ENCODE data around the gene FGF16. TPM values are rescaled to one million over a fixed set of nuclear protein-coding genes. Genes with fewer than 3 reads are reported as not detected.

Gene FGF16
- total RNA-seq, 2 donors from 2014 or later = not detected

- Histone ChIP-seq H3K36me3 (replicated peaks in 1 of 2; ENCODE audit: insufficient read depth in 1 of 2, low read depth in 2 of 2) (no peaks in the 10 kb centered on the region), H3K9me3 (no peaks in the 10 kb centered on the region), H3K4me3 (no peak overlapping the region), H3K27ac (no peak overlapping the region), H3K4me1 (no peaks in the 10 kb centered on the region), H3K27me3 (no peaks in the 10 kb centered on the region)
- no peak for ATAC-seq
- DNase-seq = no peak
- 90 to 91% methylated on average over 1 of the region's 1 CpG for WGBS, 2 donors
- no peak for TF ChIP-seq POLR2A (IDR thresholded peaks at IDR 0.05)
- intact Hi-C loops (cut with DNase I) = no loop called here
Measured at GRCh38 chrX:77444075-77444474, 3.1 kb upstream of the FGF16 start.

DNA sequence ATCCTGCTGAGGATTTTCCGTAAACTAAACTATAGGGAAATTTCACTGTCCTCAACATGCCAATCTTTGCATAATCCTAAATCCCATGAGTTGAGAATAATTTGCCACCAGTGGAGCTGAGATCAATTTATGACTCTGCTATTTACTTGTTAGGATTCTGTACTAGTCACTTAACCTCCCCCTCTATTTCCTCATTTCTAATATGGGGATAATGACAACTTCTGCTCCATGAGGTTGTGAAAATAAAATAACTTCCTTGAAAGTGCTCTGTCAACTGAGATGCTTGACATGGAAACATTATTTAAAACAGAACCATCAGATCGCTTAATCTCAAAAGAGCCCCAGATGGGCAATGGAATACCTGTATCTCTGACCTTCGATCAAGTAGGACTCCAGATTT is 2.6 kb upstream of the FGF16 start:
- Histone ChIP-seq H3K27me3 (no peaks in the 10 kb centered on the region), H3K27ac (no peak overlapping the region), H3K4me1 (no peaks in the 10 kb centered on the region), H3K36me3 (replicated peaks in 1 of 2; ENCODE audit: insufficient read depth in 1 of 2, low read depth in 2 of 2) (no peaks in the 10 kb centered on the region), H3K4me3 (no peak overlapping the region), H3K9me3 (no peaks in the 10 kb centered on the region)
- intact Hi-C loops (cut with DNase I) = no loop called here
- no peak for ATAC-seq
- 61 to 90% methylated on average over 3 of the region's 3 CpGs for WGBS, 2 donors
- no peak for TF ChIP-seq POLR2A (IDR thresholded peaks at IDR 0.05)
- TF ChIP-seq, protein P1, sequence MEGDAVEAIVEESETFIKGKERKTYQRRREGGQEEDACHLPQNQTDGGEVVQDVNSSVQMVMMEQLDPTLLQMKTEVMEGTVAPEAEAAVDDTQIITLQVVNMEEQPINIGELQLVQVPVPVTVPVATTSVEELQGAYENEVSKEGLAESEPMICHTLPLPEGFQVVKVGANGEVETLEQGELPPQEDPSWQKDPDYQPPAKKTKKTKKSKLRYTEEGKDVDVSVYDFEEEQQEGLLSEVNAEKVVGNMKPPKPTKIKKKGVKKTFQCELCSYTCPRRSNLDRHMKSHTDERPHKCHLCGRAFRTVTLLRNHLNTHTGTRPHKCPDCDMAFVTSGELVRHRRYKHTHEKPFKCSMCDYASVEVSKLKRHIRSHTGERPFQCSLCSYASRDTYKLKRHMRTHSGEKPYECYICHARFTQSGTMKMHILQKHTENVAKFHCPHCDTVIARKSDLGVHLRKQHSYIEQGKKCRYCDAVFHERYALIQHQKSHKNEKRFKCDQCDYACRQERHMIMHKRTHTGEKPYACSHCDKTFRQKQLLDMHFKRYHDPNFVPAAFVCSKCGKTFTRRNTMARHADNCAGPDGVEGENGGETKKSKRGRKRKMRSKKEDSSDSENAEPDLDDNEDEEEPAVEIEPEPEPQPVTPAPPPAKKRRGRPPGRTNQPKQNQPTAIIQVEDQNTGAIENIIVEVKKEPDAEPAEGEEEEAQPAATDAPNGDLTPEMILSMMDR (IDR thresholded peaks at IDR 0.05) = no peak
- DNase-seq = no peak

DNA sequence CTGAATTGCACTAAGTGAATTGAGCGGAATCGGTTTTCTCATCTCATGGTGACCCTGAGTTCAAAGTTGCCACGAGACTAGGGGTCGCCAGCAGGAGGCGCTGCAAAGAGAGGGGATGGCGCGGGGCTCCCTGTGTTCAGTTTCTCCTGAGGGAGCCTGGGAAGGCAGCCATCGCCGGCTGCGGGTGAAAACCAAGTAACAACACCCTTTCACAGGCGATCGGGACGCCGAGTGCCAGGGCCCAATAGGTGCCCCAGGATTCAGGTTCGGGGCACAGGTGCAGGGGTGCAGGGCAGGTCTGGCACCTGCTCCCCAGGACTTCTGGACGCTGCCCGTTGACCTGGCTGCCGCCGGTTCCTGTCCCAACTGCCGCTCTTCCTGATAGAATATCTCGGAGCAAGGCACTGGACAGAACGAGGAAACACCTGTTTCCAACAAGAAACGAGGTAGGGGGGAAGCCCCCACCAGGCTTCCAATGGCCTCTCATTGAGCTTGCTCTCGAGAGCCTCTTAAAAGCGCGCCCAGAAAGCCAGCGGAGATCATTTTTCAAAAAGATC is 1.1 kb upstream of the FGF16 start:
- Histone ChIP-seq H3K9me3 (no peaks in the 10 kb centered on the region), H3K4me1 (no peaks in the 10 kb centered on the region), H3K36me3 (replicated peaks in 1 of 2; ENCODE audit: insufficient read depth in 1 of 2, low read depth in 2 of 2) (no peaks in the 10 kb centered on the region), H3K27ac (no peak overlapping the region), H3K27me3 (no peaks in the 10 kb centered on the region), H3K4me3 (no peak overlapping the region)
- DNase-seq = peak in 3 of 4 donors; percentile 23 to 48 (median 33)
- intact Hi-C loops (cut with DNase I) = no loop called here
- TF ChIP-seq, protein P1 (IDR thresholded peaks at IDR 0.05) = peak in 3 of 7 experiments; percentile 13 to 31 (median 18)
- TF ChIP-seq POLR2A (IDR thresholded peaks at IDR 0.05) = no peak
- ATAC-seq = no peak
- 0 to 1% methylated on average over 4 to 17 of the region's 27 CpGs for WGBS, 2 donors

DNA sequence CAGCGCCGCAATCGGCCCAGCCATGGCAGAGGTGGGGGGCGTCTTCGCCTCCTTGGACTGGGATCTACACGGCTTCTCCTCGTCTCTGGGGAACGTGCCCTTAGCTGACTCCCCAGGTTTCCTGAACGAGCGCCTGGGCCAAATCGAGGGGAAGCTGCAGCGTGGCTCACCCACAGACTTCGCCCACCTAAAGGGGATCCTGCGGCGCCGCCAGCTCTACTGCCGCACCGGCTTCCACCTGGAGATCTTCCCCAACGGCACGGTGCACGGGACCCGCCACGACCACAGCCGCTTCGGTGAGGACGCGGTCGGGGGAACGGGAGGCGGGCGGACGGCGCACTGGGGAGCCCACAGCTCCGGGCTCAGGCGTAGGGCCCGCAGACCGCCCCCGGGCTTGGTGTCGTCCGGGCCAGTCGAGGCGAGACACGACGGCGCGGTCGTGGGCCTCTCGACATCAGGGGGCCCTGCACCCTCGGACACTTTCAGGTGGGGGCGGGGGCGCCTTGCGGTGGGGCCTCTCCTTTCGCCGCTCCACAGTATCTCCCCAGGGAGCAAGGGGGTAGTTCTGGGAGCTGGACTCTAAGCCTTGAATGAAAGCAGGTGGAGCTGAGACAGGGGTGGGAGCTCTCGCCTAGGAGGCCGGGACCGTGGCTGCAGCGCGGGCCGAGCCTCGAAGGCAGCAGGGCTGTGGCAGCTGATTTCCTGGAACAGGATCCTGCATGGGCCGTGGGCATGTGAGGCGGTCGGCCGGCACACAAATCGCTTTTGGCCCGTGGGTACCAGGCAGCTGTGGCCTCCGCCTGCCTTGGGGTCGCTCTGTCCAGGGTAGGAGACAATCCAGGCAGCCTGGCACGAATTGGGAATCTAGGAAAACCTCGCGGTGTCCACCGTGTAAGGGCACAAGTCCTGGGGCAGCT is 722 bp downstream of the FGF16 start:
- no peaks in the 10 kb centered on the region for H3K9me3 ChIP-seq
- 22% methylated on average over 22 of the region's 73 CpGs; no CpG with 5 or more reads in 1 of the 2 donors for WGBS, 2 donors
- no peaks in the 10 kb centered on the region for H3K27me3 ChIP-seq
- H3K4me3 ChIP-seq = no peak overlapping the region
- ATAC-seq (no peak), DNase-seq (no peak)
- H3K4me1 ChIP-seq = no peaks in the 10 kb centered on the region
- H3K36me3 ChIP-seq (replicated peaks in 1 of 2; ENCODE audit: insufficient read depth in 1 of 2, low read depth in 2 of 2) = no peaks in the 10 kb centered on the region
- no peak for TF ChIP-seq POLR2A (IDR thresholded peaks at IDR 0.05)
- TF ChIP-seq, protein P1 (IDR thresholded peaks at IDR 0.05) = no peak
- no peak overlapping the region for H3K27ac ChIP-seq
- intact Hi-C loops (cut with DNase I) = no loop called here

DNA sequence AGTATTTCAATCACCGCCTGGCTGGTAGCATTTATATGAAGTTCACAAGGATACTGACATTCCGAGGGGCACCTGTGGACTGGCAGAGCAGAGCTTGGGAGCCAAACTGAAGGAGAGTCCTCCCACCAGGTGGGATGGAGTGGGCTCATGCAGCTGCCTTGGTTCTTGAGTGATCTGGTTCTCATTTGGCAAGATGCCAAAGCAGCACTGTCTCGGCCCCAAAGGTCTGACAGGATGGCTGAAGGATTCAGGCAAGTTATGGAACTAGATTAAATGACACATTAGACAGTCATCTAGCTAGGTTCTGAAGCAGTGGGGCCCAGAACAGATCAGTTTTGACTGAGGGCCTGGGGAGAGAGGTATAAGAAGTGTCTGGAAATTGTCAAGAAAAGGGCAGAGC is 3.2 kb downstream of the FGF16 start:
- H3K36me3 ChIP-seq (replicated peaks in 1 of 2; ENCODE audit: insufficient read depth in 1 of 2, low read depth in 2 of 2) = no peaks in the 10 kb centered on the region
- no peak for DNase-seq
- no peak for TF ChIP-seq POLR2A (IDR thresholded peaks at IDR 0.05)
- TF ChIP-seq, protein P1 (IDR thresholded peaks at IDR 0.05) = no peak

More for the DNA sequence above, 3.2 kb downstream of the FGF16 start:
- no peaks in the 10 kb centered on the region for H3K27me3 ChIP-seq
- H3K9me3 ChIP-seq = no peaks in the 10 kb centered on the region
- H3K27ac ChIP-seq = no peak overlapping the region
- 81 to 88% methylated on average over 1 to 3 of the region's 3 CpGs for WGBS, 2 donors
- ATAC-seq = no peak
- intact Hi-C loops (cut with DNase I) = no loop called here
- no peak overlapping the region for H3K4me3 ChIP-seq
- no peaks in the 10 kb centered on the region for H3K4me1 ChIP-seq
